HEK293 (cell line): Measurements from ENCODE around the gene RASA3.

Experiments used
- CTCF ChIA-PET: fragments of 350-600 bp; formaldehyde crosslinking; extraction: SDS; loops from one replicate; lab custom pipeline; 2021; ENCODE audit warnings: antibody characterized with exemption; lab: Yijun Ruan, JAX
- POLR2A ChIA-PET: fragments of 300-600 bp; formaldehyde crosslinking; extraction: SDS; loops from one replicate; lab custom pipeline; 2020; ENCODE audit warnings: antibody characterized with exemption, inconsistent platforms; lab: Yijun Ruan, JAX
- H3K27ac ChIP-seq: fragments of 200-500 bp; sonication (Bioruptor generic); 2 replicates; pipeline ENCODE4 v1.5.1; 2014; ENCODE audit warnings: low read depth, low read length, control low read depth, inconsistent platforms; ENCODE audit errors: extremely low read depth
- H3K36me3 ChIP-seq, 2 experiments: fragments of 200-500 bp in 1 of 2; sonication (Bioruptor generic) in 1 of 2; 1 replicate in 1 of 2; 2 replicates in 1 of 2; pipeline ENCODE4 v1.5.1; 2014 to 2017; ENCODE audit warnings: inconsistent platforms in 2 of 2, low read length in 2 of 2; ENCODE audit not compliant: control insufficient read depth in 2 of 2, insufficient read depth in 1 of 2
- H3K4me1 ChIP-seq: fragments of 200-500 bp; sonication (Bioruptor generic); 2 replicates; pipeline ENCODE4 v1.5.1; 2014; ENCODE audit warnings: mild to moderate bottlenecking, low read length, inconsistent platforms; ENCODE audit not compliant: control insufficient read depth, insufficient read depth
- H3K4me3 ChIP-seq: 2 replicates; pipeline ENCODE4 v1.5.1; 2011; ENCODE audit warnings: low read depth, mild to moderate bottlenecking, control low read depth, low read length, moderate library complexity
- H3K9me3 ChIP-seq: fragments of 200-500 bp; sonication (Bioruptor generic); 2 replicates; pipeline ENCODE4 v1.5.1; 2014; ENCODE audit warnings: low read depth, low read length, inconsistent platforms; ENCODE audit not compliant: control insufficient read depth, insufficient read depth
- EGR2 ChIP-seq: fragments of 450-650 bp; formaldehyde crosslinking; IDR thresholded peaks from 2 replicates; pipeline ENCODE4 v1.5.1; 2016; ENCODE audit warnings: low read depth, missing biosample characterization, missing genetic modification characterization
- KLF9 ChIP-seq: fragments of 450-650 bp; formaldehyde crosslinking; IDR thresholded peaks from 2 replicates; pipeline ENCODE4 v1.5.1; 2016; ENCODE audit warnings: missing biosample characterization, missing genetic modification characterization, low read depth
- SCRT2 ChIP-seq: fragments of 450-650 bp; formaldehyde crosslinking; IDR thresholded peaks from 2 replicates; pipeline ENCODE4 v1.5.1; 2016; ENCODE audit warnings: missing biosample characterization, missing genetic modification characterization
- SP2 ChIP-seq: fragments of 450-650 bp; formaldehyde crosslinking; IDR thresholded peaks from 2 replicates; pipeline ENCODE4 v1.5.1; 2016; ENCODE audit warnings: missing biosample characterization, missing genetic modification characterization
- ZFHX2 ChIP-seq: fragments of 450-650 bp; formaldehyde crosslinking; conservative IDR thresholded peaks from 2 replicates; pipeline ENCODE4 v1.5.1; 2016; ENCODE audit warnings: missing biosample characterization, missing genetic modification characterization
- ZNF175 ChIP-seq: fragments of 450-650 bp; formaldehyde crosslinking; IDR thresholded peaks from 2 replicates; pipeline ENCODE4 v1.5.1; 2016; ENCODE audit warnings: missing biosample characterization, missing genetic modification characterization
- ZNF302 ChIP-seq: fragments of 450-650 bp; formaldehyde crosslinking; IDR thresholded peaks from 2 replicates; pipeline ENCODE4 v1.5.1; 2016; ENCODE audit warnings: missing biosample characterization, missing genetic modification characterization, low read depth
- ZNF501 ChIP-seq: fragments of 450-650 bp; formaldehyde crosslinking; IDR thresholded peaks from 2 replicates; pipeline ENCODE4 v1.5.1; 2016; ENCODE audit warnings: missing biosample characterization, missing genetic modification characterization
- ZNF558 ChIP-seq: fragments of 450-650 bp; formaldehyde crosslinking; IDR thresholded peaks from 2 replicates; pipeline ENCODE4 v1.5.1; 2016; ENCODE audit warnings: missing biosample characterization, missing genetic modification characterization
- ZNF654 ChIP-seq: fragments of 450-650 bp; formaldehyde crosslinking; IDR thresholded peaks from 2 replicates; pipeline ENCODE4 v1.5.1; 2016; ENCODE audit warnings: low read depth, missing biosample characterization, missing genetic modification characterization
- ZNF791 ChIP-seq: fragments of 450-650 bp; formaldehyde crosslinking; IDR thresholded peaks from 2 replicates; pipeline ENCODE4 v1.5.1; 2016; ENCODE audit warnings: missing biosample characterization, missing genetic modification characterization
- TF ChIP-seq, protein P1 (sequence below): fragments of 450-650 bp; formaldehyde crosslinking; IDR thresholded peaks from 2 replicates; pipeline ENCODE4 v1.5.1; 2017; ENCODE audit warnings: missing biosample characterization, missing genetic modification characterization
- TF ChIP-seq, protein P2 (sequence below): fragments of 450-650 bp; formaldehyde crosslinking; IDR thresholded peaks from 2 replicates; pipeline ENCODE4 v1.5.1; 2016; ENCODE audit warnings: missing biosample characterization, missing genetic modification characterization
- TF ChIP-seq, protein P3 (sequence below): fragments of 450-650 bp; formaldehyde crosslinking; IDR thresholded peaks from 2 replicates; pipeline ENCODE4 v1.5.1; 2016; ENCODE audit warnings: missing biosample characterization, missing genetic modification characterization
- TF ChIP-seq, protein P4 (sequence below): fragments of 450-650 bp; formaldehyde crosslinking; IDR thresholded peaks from 2 replicates; pipeline ENCODE4 v1.5.1; 2017; ENCODE audit warnings: missing biosample characterization, missing genetic modification characterization
- TF ChIP-seq, protein P5 (sequence below): fragments of 450-650 bp; formaldehyde crosslinking; IDR thresholded peaks from 2 replicates; pipeline ENCODE4 v1.5.1; 2017; ENCODE audit warnings: missing biosample characterization, missing genetic modification characterization
- TF ChIP-seq, protein P6 (sequence below): fragments of 450-650 bp; formaldehyde crosslinking; IDR thresholded peaks from 2 replicates; pipeline ENCODE4 v1.5.1; 2016; ENCODE audit warnings: missing biosample characterization, missing genetic modification characterization

The RASA3 gene

DNA sequence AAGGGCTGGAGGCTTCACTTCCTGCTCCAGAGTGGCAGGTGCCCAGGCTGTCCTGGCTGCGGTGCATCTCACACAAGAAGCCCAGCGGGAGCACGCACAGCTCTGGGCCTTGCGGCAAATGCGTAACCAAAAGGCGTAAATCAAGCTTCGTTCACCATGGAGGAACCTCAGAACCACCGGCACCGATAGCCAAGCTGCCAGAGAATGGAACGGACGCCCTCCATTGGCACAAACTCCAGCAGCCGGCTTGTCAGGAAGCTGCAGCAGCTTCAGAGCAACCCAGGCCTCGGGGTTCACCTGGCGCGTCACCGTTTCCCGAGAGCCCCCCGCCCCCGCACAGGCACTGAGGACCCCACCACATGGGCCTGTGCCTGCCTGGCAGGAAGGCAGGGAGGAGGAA, 76.7 kb downstream of the RASA3 start (continued):
- TF ChIP-seq, protein P1, sequence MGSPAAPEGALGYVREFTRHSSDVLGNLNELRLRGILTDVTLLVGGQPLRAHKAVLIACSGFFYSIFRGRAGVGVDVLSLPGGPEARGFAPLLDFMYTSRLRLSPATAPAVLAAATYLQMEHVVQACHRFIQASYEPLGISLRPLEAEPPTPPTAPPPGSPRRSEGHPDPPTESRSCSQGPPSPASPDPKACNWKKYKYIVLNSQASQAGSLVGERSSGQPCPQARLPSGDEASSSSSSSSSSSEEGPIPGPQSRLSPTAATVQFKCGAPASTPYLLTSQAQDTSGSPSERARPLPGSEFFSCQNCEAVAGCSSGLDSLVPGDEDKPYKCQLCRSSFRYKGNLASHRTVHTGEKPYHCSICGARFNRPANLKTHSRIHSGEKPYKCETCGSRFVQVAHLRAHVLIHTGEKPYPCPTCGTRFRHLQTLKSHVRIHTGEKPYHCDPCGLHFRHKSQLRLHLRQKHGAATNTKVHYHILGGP: no peak
- TF ChIP-seq ZNF791: no peak
- TF ChIP-seq ZNF501 (tag by site-specific recombination): no peak
- TF ChIP-seq ZNF654: no peak
- no peak for TF ChIP-seq ZNF558 (tag by site-specific recombination)

DNA sequence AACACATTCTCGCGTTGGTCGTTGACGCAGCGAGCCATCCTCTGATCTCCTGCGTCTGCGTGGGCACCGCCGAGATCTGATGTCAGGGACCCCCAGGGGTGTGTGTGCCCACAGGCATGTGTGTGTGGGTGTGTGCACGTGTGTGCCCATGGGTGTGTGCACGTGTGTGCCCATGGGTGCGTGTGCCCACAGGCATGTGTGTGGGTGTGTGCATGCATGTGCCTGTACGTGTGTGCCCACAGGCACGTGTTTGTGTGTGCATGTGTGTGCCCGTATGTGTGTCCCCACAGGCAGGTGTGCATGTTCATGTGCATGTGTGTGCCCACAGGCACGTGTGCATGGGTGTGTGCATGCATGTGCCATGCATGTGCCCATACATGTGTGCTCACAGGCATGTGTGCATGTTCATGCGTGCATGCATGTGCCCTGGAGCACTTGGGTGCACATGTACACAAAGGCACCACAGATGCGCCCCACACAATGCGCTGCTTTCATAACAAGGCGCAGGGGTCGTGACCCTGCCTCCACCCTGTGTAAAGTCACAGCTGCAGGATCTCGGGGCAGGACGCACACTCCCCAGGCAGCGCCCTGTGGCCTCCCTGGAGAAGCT, 77.5 kb downstream of the RASA3 start:
- CTCF ChIA-PET: no interaction called here
- H3K36me3 ChIP-seq: peaks cover 0 to 3% of the 10 kb centered on the region in 2 experiments; a peak in 1 of 3 replicates
- H3K4me3 ChIP-seq: no peak overlapping the region
- POLR2A ChIA-PET: no interaction called here
- no peaks in the 10 kb centered on the region for H3K4me1 ChIP-seq
- no peaks in the 10 kb centered on the region for H3K9me3 ChIP-seq
- TF ChIP-seq, protein P2, sequence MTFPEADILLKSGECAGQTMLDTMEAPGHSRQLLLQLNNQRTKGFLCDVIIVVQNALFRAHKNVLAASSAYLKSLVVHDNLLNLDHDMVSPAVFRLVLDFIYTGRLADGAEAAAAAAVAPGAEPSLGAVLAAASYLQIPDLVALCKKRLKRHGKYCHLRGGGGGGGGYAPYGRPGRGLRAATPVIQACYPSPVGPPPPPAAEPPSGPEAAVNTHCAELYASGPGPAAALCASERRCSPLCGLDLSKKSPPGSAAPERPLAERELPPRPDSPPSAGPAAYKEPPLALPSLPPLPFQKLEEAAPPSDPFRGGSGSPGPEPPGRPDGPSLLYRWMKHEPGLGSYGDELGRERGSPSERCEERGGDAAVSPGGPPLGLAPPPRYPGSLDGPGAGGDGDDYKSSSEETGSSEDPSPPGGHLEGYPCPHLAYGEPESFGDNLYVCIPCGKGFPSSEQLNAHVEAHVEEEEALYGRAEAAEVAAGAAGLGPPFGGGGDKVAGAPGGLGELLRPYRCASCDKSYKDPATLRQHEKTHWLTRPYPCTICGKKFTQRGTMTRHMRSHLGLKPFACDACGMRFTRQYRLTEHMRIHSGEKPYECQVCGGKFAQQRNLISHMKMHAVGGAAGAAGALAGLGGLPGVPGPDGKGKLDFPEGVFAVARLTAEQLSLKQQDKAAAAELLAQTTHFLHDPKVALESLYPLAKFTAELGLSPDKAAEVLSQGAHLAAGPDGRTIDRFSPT (tag by site-specific recombination): peak; percentile 88
- TF ChIP-seq, protein P3, sequence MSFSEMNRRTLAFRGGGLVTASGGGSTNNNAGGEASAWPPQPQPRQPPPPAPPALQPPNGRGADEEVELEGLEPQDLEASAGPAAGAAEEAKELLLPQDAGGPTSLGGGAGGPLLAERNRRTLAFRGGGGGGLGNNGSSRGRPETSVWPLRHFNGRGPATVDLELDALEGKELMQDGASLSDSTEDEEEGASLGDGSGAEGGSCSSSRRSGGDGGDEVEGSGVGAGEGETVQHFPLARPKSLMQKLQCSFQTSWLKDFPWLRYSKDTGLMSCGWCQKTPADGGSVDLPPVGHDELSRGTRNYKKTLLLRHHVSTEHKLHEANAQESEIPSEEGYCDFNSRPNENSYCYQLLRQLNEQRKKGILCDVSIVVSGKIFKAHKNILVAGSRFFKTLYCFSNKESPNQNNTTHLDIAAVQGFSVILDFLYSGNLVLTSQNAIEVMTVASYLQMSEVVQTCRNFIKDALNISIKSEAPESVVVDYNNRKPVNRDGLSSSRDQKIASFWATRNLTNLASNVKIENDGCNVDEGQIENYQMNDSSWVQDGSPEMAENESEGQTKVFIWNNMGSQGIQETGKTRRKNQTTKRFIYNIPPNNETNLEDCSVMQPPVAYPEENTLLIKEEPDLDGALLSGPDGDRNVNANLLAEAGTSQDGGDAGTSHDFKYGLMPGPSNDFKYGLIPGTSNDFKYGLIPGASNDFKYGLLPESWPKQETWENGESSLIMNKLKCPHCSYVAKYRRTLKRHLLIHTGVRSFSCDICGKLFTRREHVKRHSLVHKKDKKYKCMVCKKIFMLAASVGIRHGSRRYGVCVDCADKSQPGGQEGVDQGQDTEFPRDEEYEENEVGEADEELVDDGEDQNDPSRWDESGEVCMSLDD (tag by site-specific recombination): no peak
- peak; percentile 74 for TF ChIP-seq ZFHX2 (tag by site-specific recombination)
- TF ChIP-seq EGR2 (tag by site-specific recombination): 0 out of 2 replicates have a peak, but pooled peaks have one; percentile 27
- TF ChIP-seq, protein P4, sequence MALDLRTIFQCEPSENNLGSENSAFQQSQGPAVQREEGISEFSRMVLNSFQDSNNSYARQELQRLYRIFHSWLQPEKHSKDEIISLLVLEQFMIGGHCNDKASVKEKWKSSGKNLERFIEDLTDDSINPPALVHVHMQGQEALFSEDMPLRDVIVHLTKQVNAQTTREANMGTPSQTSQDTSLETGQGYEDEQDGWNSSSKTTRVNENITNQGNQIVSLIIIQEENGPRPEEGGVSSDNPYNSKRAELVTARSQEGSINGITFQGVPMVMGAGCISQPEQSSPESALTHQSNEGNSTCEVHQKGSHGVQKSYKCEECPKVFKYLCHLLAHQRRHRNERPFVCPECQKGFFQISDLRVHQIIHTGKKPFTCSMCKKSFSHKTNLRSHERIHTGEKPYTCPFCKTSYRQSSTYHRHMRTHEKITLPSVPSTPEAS (tag by site-specific recombination): peak; percentile 85
- no peak for TF ChIP-seq ZNF302
- no peak for TF ChIP-seq ZNF175
- H3K27ac ChIP-seq: no peak overlapping the region

DNA sequence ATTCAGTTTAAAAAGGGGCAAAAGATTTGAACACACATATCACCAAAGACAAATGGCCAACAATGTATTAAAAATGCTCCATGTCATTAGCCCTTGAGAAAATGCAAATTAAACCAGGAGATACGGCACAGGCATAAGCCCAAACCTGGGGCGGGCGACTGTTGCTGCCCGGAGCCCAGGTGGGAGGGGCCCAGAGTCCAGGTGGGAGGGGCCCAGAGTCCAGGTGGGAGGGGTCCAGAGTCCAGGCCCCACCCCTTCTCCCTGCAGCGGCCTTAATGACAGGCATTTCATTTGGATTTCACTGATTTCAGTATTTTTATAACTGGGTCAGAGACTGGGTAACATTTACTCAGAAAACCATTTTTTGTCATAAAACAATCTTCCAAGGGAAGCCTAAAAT, 78.2 kb downstream of the RASA3 start:
- CTCF ChIA-PET: no interaction called here
- Histone ChIP-seq H3K9me3 (no peaks in the 10 kb centered on the region), H3K4me1 (no peaks in the 10 kb centered on the region), H3K27ac (no peak overlapping the region)
- peak; percentile 49 for TF ChIP-seq KLF9
- TF ChIP-seq, protein P5, sequence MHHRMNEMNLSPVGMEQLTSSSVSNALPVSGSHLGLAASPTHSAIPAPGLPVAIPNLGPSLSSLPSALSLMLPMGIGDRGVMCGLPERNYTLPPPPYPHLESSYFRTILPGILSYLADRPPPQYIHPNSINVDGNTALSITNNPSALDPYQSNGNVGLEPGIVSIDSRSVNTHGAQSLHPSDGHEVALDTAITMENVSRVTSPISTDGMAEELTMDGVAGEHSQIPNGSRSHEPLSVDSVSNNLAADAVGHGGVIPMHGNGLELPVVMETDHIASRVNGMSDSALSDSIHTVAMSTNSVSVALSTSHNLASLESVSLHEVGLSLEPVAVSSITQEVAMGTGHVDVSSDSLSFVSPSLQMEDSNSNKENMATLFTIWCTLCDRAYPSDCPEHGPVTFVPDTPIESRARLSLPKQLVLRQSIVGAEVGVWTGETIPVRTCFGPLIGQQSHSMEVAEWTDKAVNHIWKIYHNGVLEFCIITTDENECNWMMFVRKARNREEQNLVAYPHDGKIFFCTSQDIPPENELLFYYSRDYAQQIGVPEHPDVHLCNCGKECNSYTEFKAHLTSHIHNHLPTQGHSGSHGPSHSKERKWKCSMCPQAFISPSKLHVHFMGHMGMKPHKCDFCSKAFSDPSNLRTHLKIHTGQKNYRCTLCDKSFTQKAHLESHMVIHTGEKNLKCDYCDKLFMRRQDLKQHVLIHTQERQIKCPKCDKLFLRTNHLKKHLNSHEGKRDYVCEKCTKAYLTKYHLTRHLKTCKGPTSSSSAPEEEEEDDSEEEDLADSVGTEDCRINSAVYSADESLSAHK: no peak
- TF ChIP-seq, protein P6, sequence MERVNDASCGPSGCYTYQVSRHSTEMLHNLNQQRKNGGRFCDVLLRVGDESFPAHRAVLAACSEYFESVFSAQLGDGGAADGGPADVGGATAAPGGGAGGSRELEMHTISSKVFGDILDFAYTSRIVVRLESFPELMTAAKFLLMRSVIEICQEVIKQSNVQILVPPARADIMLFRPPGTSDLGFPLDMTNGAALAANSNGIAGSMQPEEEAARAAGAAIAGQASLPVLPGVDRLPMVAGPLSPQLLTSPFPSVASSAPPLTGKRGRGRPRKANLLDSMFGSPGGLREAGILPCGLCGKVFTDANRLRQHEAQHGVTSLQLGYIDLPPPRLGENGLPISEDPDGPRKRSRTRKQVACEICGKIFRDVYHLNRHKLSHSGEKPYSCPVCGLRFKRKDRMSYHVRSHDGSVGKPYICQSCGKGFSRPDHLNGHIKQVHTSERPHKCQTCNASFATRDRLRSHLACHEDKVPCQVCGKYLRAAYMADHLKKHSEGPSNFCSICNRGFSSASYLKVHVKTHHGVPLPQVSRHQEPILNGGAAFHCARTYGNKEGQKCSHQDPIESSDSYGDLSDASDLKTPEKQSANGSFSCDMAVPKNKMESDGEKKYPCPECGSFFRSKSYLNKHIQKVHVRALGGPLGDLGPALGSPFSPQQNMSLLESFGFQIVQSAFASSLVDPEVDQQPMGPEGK (tag by site-specific recombination): peak; percentile 21; the same call in 1 of the 2 replicates
- TF ChIP-seq SP2 (tag by site-specific recombination): peak; percentile 18; the same call in 1 of the 2 replicates
- TF ChIP-seq SCRT2 (tag by site-specific recombination): peak; percentile 41; the same call in 1 of the 2 replicates
- TF ChIP-seq, all 188 proteins: peak for 4
- POLR2A ChIA-PET: no interaction called here
- Histone ChIP-seq H3K36me3 (peaks cover 0 to 3% of the 10 kb centered on the region in 2 experiments; a peak in 1 of 3 replicates), H3K4me3 (no peak overlapping the region)
